CD4-positive, alpha-beta T cell treated with Interleukin-15 for 1 hour (primary cell): Measurements from ENCODE around the gene WHAMM.

Source experiments
- DNase-seq: peaks from one replicate; pipeline ENCODE4 v3.0.0-alpha.2; 2020

The WHAMM gene

DNA sequence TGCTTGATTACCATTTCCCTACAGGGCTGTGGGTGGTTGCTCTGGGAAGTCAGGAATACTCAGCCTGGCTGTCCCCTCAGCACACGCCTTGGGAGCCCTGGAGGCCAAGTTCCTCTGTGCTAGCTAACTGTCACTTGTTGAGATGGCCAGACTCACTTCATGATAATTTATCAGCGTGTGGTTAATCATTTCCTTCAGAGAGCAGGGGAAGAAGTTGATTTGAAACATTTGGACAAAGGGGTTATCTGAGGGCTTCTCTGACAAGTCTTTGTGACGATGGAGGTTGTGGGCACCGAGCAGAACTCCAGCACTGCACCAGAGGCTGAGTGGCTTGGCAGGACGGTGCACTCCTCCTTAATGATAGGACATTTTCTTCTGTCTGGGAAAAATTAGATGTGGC is 61.9 kb downstream of the WHAMM start:
- DNase-seq = no peak

DNA sequence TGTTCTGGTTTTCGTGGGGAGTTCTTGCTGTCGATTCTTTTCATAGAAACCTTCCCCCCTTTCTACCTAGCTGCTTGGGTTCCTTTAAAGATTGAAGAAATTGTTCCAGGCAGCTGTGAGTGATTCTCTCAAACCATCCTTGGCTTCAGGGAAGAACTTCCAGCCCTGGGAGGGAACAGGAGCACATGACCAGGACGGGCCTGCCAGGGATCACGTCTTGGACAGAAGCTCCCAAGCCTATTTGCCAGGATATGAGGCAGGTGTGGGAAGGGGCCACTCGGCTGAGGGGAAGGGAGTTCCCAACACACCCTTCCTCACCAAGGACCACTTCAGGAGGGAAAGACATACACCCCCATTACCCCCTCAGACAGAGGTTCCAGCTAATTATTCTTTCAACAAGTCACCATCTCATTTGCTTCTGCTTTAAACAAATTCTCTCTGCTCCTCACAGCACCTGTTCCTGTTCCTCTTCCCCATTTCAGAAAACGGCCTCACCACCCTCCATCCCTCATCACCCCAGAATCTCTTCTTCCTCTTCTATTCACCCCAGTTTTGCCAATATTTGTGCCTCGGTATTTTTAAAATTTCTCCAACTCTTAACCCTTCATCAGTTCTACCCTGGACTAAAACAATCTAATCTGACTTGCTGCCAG is 62.5 kb downstream of the WHAMM start:
- no peak for DNase-seq

DNA sequence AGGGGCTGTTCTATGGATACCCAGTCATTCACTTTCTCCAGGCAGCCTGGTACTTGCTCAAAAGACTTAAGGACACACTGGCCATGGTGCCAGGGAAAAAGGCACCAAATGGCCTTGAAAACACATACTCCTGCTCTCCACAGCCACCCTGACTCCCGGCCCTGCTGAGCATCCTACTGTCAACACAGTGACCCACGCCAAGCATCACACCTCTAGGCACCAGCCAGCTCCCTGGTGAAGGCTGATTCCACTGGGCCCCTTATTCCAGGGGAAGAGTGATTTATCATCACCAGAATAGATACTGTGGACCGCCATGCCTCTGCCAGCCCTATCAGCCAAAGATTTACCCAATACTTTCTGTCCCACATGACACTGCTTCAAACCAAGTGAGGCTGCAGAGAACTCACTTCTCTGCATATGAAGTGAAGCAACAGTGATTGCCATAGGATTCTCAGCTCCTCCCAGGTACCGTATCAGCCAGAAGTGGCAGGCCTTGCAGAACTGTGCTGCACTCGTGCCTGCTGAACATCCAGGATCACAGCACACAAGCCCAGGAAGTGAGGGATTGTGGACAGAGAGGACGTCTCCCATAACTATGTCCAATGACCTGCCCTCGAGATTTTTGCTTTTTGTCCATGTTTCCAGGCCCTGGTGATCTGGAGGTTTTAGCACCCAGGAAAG is 63.7 kb downstream of the WHAMM start:
- no peak for DNase-seq

DNA sequence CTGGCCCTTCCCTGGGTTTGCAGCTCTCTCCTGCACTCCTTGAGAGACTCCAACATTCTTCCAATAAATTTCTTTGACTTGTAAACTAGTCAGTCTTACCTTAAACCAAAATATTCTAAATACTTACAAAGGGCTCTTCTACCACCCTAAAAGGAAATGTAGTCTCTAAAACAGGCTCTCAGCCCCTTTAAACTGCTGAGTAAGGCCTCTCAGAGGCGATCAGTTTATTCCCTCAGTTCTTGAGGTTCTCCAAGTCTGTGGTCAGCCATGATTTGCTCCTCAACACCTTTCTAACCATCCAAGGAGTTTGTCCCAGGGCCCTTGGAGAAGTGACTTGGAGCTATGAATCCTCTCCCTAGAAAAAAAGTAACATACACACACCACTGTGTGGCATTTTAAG is 64.8 kb downstream of the WHAMM start:
- DNase-seq = no peak

DNA sequence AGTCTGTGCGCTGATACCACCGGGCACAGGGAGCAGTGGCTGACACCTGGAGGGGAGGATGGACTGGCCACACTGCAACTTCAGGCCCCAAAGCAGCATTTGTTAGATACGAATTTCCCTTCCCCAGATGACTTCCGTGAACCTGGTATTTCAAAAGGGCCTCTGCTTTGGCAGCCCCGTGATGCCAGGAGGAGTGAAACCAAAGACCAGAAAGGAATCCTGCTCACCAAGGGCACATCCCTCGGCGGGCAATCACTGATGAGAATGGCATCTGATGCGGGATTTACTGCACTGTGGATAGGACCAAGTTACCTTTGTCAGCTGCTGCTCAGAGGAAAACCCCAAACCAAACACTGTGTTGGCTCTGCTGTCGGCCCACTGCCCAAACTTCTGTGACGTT is 65.5 kb downstream of the WHAMM start:
- DNase-seq = no peak

DNA sequence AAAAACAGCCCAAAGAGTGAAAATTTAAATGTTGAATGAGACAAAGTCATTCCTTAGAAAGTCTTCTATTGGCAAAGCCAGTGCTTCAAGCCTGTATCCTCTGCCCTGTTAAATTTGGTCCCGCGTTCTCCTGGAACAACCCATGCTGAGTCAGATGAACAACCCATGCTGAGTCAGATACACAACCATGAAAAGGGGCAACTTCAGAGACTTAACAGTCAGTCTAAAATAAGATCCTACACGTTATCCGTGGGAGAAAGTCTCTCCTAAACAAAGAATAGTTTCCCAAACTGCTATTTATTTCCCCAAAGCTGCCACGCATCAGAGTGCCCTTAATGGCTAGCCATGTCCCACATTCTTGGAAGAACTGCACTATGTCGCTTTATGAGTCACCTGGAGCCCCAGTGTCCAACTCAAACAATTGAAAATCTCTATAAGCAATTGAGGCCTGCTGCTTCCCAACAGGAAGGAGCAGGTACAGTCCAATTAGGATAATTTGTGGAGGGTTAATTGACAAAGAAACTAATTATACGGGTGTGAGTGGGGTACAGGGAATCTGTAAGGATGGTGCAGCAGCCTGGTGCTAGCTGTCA is 66.1 kb downstream of the WHAMM start:
- no peak for DNase-seq

DNA sequence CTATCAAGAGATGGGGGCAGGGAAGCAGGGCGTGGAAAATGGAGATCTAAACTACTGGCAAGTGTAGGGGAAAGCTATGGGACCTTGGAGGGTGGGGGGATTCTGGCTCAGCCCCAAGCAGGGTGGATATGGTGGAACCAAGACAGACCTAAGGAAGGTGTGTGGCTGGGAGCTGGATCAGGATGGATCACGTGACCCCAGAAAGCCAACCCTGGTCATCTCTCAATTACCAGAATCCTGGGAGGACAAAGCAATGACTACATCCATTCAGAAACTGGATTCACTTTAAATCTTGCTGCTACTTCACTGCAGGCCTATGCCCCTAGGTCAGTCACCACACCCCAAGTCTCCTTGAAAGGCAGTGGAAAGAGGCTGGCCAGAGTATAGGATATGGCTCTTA is 68.4 kb downstream of the WHAMM start:
- no peak for DNase-seq

DNA sequence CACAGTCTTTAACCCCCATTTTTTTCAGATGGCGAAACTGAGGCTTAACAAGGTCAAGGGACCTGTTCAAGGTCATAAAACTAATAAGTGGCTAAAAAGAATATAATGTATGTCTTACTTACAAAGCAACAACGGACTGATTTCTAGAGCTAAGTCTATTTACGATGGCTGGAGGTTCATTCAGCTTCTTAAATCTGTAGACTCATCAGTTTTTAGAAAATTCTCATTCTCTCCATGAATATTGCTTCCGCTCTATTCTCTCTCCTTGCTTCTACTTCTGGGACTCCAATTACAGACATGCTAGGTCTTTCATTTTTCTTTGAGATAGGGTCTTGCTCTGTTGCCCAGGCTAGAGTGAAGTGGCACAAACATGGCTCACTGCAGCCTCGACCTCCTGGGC is 68.9 kb downstream of the WHAMM start:
- DNase-seq = no peak

DNA sequence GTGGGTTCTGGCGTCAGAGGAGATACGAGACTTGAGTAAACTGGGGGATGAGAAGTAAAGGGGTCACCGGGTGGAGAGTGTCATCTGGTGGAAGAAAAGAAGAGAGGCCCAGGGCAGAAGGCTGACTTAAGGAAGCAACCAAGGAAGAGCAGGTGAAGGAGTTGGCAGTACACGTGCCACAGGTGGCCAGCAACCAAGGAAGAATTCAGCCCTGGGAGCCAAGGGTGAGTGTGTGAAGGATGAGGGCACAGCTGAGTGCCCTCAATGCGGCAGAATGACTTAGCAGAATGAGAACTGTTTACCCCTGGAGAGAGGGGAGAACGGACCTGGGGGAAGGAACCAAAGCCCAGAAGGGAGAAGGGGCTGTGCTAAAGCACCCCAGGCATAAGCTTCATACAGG is 71.3 kb downstream of the WHAMM start:
- DNase-seq = no peak

DNA sequence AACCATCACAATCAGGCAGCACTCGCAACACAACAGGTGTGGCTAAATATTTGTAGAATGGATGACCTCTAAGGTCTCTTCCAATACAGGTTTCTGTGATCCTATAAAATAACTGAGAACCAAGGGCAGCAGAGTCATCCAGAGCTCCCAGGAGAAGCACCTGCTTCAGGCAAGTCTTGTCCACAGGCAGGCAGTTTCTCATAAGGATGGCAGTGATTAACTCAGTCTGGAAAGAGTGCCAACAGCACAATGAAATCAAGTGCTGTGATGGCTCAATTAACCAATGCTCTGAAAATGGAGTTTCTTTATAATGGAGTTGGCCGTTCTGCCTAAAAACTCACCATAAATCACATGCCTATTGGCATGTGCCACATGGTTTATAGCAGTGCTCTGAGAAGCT is 72.3 kb downstream of the WHAMM start:
- no peak for DNase-seq

DNA sequence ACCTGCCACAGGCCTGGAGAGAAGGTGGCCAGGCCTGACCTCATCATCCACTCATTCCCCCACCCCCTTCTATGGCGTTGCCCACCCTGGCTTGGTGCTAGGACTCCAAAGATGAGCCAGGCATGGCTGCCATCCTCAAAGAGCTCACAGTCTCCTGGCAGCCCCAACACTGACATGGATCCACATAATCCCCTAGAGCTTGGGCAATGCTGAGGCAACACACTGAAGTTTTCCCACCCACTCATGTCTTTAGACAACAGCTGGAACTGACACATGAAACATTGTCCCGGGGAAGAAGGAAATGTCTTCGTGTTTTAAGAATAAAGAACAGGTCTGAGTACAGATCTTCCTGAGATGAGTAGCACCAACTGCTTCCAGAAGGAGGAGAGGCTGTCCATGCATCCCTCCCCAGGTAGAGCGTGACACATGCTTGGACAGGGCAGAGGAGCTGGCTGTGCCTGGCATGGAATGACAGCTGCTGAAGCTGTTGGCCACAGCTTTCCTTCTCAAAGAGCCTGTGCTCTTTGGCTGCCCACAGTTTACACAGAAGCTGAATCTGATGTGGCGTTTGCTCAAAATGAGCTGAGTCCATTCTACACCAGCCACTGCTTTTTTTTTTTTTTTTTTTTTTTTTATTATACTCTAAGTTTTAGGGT is 73.0 kb downstream of the WHAMM start:
- no peak for DNase-seq
